ENCODE results near the gene TNPO3. TPM values are rescaled to one million over a fixed set of nuclear protein-coding genes. Genes with fewer than 3 reads are reported as not detected.

TNPO3 gene
- total and polyA plus RNA-seq, 10 of the 15 experiments (the other 5 are each of a cell fraction or from before 2014, with no cell fraction given) = 17.6 to 91.8 (median 65.9) TPM

DNA sequence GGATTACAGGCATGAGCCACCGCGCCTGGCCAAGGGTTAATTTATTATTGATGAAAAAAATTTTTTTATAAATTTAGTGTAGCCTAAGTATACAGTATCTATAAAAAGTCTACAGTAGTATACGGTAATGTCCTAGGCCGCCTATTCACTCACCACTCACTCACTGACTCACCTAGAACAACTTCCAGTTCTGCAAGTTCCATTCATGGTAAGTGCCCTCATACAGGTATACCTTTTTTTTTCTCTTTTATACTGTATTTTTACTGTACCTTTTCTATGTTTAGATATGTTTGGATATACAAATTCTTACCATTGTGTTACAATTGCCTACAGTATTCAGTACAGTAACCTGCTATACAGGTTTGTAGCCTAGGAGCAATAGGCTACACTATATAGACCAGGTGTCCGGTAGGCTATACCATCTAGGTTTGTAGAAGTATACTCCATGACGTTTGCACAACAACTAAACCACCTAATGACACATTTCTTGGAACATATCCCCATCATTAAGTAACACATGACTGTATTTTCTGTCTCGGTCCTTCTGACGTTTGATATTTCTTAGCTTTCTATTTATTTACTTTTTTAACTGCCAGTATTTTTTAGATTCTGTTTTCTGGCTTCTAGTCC lies 93.8 kb downstream of the TNPO3 start:
- 94% methylated on average over 8 of the region's 8 CpGs for WGBS (ENCODE audit: insufficient coverage, insufficient replicate concordance, low lambda C conversion rate, missing lambda C conversion rate)
- DNase-seq (ENCODE audit: low read depth, low spot score) (no peak), ATAC-seq (no peak), FAIRE-seq (no peak)
- ChIA-PET SMC1A (ENCODE audit: uncharacterized antibody, unreplicated experiment) (interaction anchor here (0.6 to 1.9 kb wide), 7 partner anchors 19 to 1303 kb away, joined by 3 to 5 read pairs (median 4); no protein-coding TSS in a partner anchor), CTCF (interaction anchor here (0.9 to 3.7 kb wide), 2 partner anchors 21 kb away, joined by 3 to 16 read pairs; no protein-coding TSS in a partner anchor), POLR2A (interaction anchor here (1.2 to 10.3 kb wide), 4 partner anchors 8 to 21 kb away, joined by 4 to 107 read pairs (median 20); no protein-coding TSS in a partner anchor), RAD21 (ENCODE audit: unreplicated experiment) (interaction anchor here (4.5 kb wide), 1 partner anchor 20 kb away, joined by 40 read pairs; no protein-coding TSS in a partner anchor)
- Histone ChIP-seq H3K27me3 (replicated peaks in 1 of 2; ENCODE audit: control insufficient read depth in 2 of 2, insufficient read depth in 2 of 2, low read length in 1 of 2) (no peaks in the 10 kb centered on the region), H4K20me1 (ENCODE audit: control insufficient read depth, insufficient read depth) (no peaks in the 10 kb centered on the region), H3K4me1 (ENCODE audit: control insufficient read depth, insufficient read depth, low read length) (peaks cover 18% of the 10 kb centered on the region), H3K4me3 (no peak overlapping the region), H3K9ac (ENCODE audit: control insufficient read depth, insufficient read depth, low read length) (no peak overlapping the region), H3K79me2 (ENCODE audit: control insufficient read depth, insufficient read depth, low read length) (no peaks in the 10 kb centered on the region; the same call in none of the 2 replicates), H3K36me3 (ENCODE audit: control insufficient read depth in 2 of 2, insufficient read depth in 2 of 2, low read length in 1 of 2) (peaks cover 12 to 24% of the 10 kb centered on the region in 2 experiments; a peak in 3 of 4 replicates), H2AFZ (ENCODE audit: control insufficient read depth, low read depth, low read length) (no peak overlapping the region), H3K4me2 (ENCODE audit: control insufficient read depth, insufficient read depth) (no peak overlapping the region), H3K27ac (ENCODE audit: control insufficient read depth, insufficient read depth) (no peak overlapping the region), H3K9me3 (replicated peaks; ENCODE audit: control insufficient read depth, insufficient read depth, low read length) (no peaks in the 10 kb centered on the region; the same call in 1 of the 3 replicates)
- in situ Hi-C loops (cut with MboI) (no loop called here), intact Hi-C loops (cut with micrococcal nuclease; ENCODE audit: unreplicated experiment) (loop anchor here (10.0 kb wide), 1 partner anchor 254 kb away; no protein-coding TSS in a partner anchor)
- TF ChIP-seq PAX8 (IDR thresholded peaks at IDR 0.05) = no peak
- TF ChIP-seq BMI1 (IDR thresholded peaks at IDR 0.05; ENCODE audit: borderline replicate concordance) = no peak
- no peak for TF ChIP-seq CEBPB (IDR thresholded peaks at IDR 0.05; ENCODE audit: borderline replicate concordance in 1 of 2, low read depth in 2 of 2, low read length in 2 of 2)
- no peak for TF ChIP-seq MEF2A (IDR thresholded peaks at IDR 0.05; ENCODE audit: insufficient read depth, low read depth, low read length)
- no peak for TF ChIP-seq POLR2AphosphoS2 (IDR thresholded peaks at IDR 0.05; ENCODE audit: low read depth, low read length)
- TF ChIP-seq BRCA1 (IDR thresholded peaks at IDR 0.05; ENCODE audit: low read depth, low read length) = no peak
- TF ChIP-seq STAT3 (IDR thresholded peaks at IDR 0.05; ENCODE audit: low read depth, low read length) = no peak
- TF ChIP-seq YY1 (IDR thresholded peaks at IDR 0.05; ENCODE audit: low read depth, low read length) = no peak
- no peak for TF ChIP-seq MTA3 (IDR thresholded peaks at IDR 0.05; ENCODE audit: borderline replicate concordance, low read length)
- TF ChIP-seq GATAD2B (conservative IDR thresholded peaks at IDR 0.05; ENCODE audit: low read depth) = no peak
- TF ChIP-seq PAX5 (IDR thresholded peaks at IDR 0.05; ENCODE audit: borderline replicate concordance, low read depth, low read length) = no peak
- TF ChIP-seq, protein P1, sequence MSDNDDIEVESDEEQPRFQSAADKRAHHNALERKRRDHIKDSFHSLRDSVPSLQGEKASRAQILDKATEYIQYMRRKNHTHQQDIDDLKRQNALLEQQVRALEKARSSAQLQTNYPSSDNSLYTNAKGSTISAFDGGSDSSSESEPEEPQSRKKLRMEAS (IDR thresholded peaks at IDR 0.05; ENCODE audit: low read depth, low read length) = no peak
- TF ChIP-seq ZNF274 (IDR thresholded peaks at IDR 0.05; ENCODE audit: insufficient read depth, insufficient read length) = no peak
- TF ChIP-seq FOXK2 (IDR thresholded peaks at IDR 0.05) = no peak
- TF ChIP-seq HDAC2 (IDR thresholded peaks at IDR 0.05) = no peak
- TF ChIP-seq SP1 (IDR thresholded peaks at IDR 0.05; ENCODE audit: low read depth, low read length) = no peak
- TF ChIP-seq FOXM1 (IDR thresholded peaks at IDR 0.05; ENCODE audit: low read depth, low read length) = no peak
- no peak for TF ChIP-seq IRF4 (IDR thresholded peaks at IDR 0.05; ENCODE audit: low read depth, low read length)
- TF ChIP-seq CBFB (IDR thresholded peaks at IDR 0.05; ENCODE audit: low read depth) = no peak
- no TSS peak for BruUV-seq (replicated peaks)
